Prostate gland (tissue), 2 donors: ENCODE data around the gene GAP43.

Experiments used
- POLR2AphosphoS5 ChIP-seq: sonication (generic); formaldehyde crosslinking; IDR thresholded peaks from one replicate; pipeline ENCODE4 v1.6.1; 2017; ENCODE audit warnings: antibody characterized with exemption
- TF ChIP-seq, protein P1 (sequence below), 4 experiments: fragments of 200-600 bp in 2 of 4; fragments of 450-650 bp in 2 of 4; sonication (generic) in 2 of 4; IDR thresholded peaks; 1 replicate in 3 of 4; 2 replicates in 1 of 4; pipeline ENCODE4 v1.5.1; 2016 to 2019; ENCODE audit warnings: antibody characterized with exemption in 4 of 4, mild to moderate bottlenecking in 2 of 4, moderate library complexity in 2 of 4

DNA sequence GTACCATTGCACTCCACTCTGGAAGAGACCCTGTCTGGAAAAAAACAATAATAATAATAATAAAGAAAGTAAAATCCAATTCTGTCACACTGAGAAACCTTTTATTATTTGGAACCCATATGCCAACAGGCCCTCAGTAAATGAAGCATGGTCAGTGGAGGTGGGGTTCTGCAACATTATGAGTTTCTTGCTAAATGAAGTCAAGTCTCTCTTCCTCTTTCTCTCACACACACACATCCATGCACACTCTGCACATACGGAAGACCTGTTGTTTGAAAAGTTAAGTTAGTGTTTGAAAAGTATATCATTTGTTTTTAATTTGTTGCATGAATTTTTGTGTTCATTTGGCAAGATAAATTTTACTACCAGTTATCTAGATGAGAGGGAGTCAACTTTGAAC is 27.8 kb downstream of the GAP43 start:
- TF ChIP-seq, protein P1, sequence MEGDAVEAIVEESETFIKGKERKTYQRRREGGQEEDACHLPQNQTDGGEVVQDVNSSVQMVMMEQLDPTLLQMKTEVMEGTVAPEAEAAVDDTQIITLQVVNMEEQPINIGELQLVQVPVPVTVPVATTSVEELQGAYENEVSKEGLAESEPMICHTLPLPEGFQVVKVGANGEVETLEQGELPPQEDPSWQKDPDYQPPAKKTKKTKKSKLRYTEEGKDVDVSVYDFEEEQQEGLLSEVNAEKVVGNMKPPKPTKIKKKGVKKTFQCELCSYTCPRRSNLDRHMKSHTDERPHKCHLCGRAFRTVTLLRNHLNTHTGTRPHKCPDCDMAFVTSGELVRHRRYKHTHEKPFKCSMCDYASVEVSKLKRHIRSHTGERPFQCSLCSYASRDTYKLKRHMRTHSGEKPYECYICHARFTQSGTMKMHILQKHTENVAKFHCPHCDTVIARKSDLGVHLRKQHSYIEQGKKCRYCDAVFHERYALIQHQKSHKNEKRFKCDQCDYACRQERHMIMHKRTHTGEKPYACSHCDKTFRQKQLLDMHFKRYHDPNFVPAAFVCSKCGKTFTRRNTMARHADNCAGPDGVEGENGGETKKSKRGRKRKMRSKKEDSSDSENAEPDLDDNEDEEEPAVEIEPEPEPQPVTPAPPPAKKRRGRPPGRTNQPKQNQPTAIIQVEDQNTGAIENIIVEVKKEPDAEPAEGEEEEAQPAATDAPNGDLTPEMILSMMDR (IDR thresholded peaks at IDR 0.05): no peak
- no peak for TF ChIP-seq POLR2AphosphoS5
